ENCODE data around the gene BEST1.

Gene BEST1

DNA sequence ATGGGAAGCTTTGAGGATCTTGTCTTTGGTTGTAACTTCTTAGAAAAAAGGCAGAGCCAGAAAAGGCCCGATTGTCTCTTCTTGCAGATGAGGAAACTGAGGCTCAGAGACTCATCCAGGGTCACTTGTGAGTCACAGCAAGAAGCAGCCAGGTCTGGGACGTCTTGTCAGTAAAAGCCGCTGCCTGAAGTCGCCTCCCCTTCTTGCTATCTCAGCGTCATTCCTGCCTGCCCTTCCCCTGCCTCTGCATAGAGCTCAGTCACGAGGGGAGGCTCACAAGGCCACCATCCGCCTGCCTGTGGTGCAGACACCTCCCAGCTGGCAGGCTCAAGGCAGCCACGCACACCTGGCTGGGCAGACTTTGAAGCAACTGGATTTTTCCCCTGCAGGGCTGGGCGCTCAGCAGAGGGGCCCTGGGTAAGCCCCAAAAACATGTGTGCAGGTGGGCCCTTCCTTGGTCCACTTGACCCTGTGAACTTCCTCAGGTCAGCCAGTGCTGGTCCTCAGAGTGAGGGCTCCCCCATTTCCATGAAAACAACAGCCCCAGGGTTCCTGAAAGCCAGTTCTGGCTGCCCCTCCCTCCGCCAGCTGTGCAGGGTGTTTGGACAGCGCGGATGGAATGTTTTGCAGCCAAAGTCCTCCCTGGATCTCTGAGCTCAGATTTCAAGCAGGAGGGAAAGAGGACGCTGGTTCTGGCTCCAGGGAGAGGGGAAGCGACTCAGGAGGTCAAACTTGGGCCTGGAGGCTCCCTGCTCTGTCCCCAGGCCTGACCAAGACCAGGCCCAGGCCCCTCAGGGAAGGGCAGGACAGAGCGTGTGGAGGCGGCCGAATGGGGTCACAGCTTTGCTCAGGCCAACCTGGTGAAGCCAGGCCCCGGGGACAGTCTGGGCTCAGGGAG is 26.7 kb upstream of the BEST1 start:
- ChIA-PET POLR2A (interaction anchor here (0.7 kb wide), 1 partner anchor 33 kb away, joined by 4 read pairs; no protein-coding TSS in a partner anchor), CTCF (interaction anchor here (0.8 to 13.2 kb wide), 11 partner anchors 13 to 455 kb away, joined by 3 to 169 read pairs (median 4); no protein-coding TSS in a partner anchor)
- TF ChIP-seq, protein P1, sequence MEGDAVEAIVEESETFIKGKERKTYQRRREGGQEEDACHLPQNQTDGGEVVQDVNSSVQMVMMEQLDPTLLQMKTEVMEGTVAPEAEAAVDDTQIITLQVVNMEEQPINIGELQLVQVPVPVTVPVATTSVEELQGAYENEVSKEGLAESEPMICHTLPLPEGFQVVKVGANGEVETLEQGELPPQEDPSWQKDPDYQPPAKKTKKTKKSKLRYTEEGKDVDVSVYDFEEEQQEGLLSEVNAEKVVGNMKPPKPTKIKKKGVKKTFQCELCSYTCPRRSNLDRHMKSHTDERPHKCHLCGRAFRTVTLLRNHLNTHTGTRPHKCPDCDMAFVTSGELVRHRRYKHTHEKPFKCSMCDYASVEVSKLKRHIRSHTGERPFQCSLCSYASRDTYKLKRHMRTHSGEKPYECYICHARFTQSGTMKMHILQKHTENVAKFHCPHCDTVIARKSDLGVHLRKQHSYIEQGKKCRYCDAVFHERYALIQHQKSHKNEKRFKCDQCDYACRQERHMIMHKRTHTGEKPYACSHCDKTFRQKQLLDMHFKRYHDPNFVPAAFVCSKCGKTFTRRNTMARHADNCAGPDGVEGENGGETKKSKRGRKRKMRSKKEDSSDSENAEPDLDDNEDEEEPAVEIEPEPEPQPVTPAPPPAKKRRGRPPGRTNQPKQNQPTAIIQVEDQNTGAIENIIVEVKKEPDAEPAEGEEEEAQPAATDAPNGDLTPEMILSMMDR (IDR thresholded peaks at IDR 0.05; ENCODE audit: insufficient read depth, low read length, missing control alignments), result no peak
- no peak overlapping the region for H3K4me3 ChIP-seq (ENCODE audit: low read depth, low read length)
- no peak for DNase-seq (ENCODE audit: low read depth, low spot score)

GRCh38 chr11:61924064-61924455 is 26.1 kb upstream of the BEST1 start:
- ChIA-PET POLR2A (interaction anchor here (0.7 kb wide), 1 partner anchor 33 kb away, joined by 4 read pairs; no protein-coding TSS in a partner anchor), CTCF (interaction anchor here (1.0 to 13.2 kb wide), 11 partner anchors 10 to 158 kb away, joined by 3 to 169 read pairs (median 4); no protein-coding TSS in a partner anchor)
- no peak for DNase-seq (ENCODE audit: low read depth, low spot score)
- no peak overlapping the region for H3K4me3 ChIP-seq (ENCODE audit: low read depth, low read length)
- TF ChIP-seq, protein P1 (IDR thresholded peaks at IDR 0.05; ENCODE audit: insufficient read depth, low read length, missing control alignments), result no peak

- CTCF ChIA-PET, result interaction anchor here (0.9 to 13.2 kb wide), 5 partner anchors 9 to 157 kb away, joined by 3 to 169 read pairs (median 3); no protein-coding TSS in a partner anchor
- TF ChIP-seq, protein P1 (IDR thresholded peaks at IDR 0.05; ENCODE audit: insufficient read depth, low read length, missing control alignments), result no peak
- POLR2A ChIA-PET, result no interaction called here
- DNase-seq (ENCODE audit: low read depth, low spot score), result no peak
- no peak overlapping the region for H3K4me3 ChIP-seq (ENCODE audit: low read depth, low read length)
Observed at GRCh38 chr11:61925736-61926135, 24.4 kb upstream of the BEST1 start.

GRCh38 chr11:61926235-61926634 is 23.9 kb upstream of the BEST1 start:
- ChIA-PET CTCF (interaction anchor here (1.0 to 13.2 kb wide), 3 partner anchors 21 to 156 kb away, joined by 3 to 169 read pairs (median 55); no protein-coding TSS in a partner anchor), POLR2A (no interaction called here)
- H3K4me3 ChIP-seq (ENCODE audit: low read depth, low read length), result no peak overlapping the region
- DNase-seq (ENCODE audit: low read depth, low spot score), result no peak
- TF ChIP-seq, protein P1 (IDR thresholded peaks at IDR 0.05; ENCODE audit: insufficient read depth, low read length, missing control alignments), result no peak

DNA sequence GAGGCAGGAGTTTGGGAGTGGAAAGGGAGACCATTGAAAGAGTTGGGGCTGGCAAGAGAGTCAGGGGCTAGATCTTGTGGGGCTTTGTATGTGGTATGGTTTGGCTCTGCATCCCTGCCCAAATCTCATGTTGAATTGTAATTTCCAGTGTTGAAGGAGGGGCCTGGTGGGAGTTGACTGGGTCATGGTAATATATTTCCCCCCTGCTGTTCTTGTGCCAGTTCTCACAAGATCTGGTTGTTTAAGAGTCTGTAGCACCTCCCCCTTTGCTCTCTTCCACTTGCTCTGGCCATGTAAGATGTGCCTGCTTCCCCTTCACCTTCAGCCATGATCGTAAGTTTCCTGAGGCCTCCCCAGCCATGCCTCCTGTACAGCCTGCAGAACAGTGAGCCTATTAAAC is 22.6 kb upstream of the BEST1 start:
- no peak overlapping the region for H3K4me3 ChIP-seq (ENCODE audit: low read depth, low read length)
- ChIA-PET CTCF (interaction anchor here (1.1 to 13.2 kb wide), 3 partner anchors 12 to 28 kb away, joined by 3 to 169 read pairs (median 55); no protein-coding TSS in a partner anchor), POLR2A (no interaction called here)
- DNase-seq (ENCODE audit: low read depth, low spot score), result no peak
- TF ChIP-seq, protein P1 (IDR thresholded peaks at IDR 0.05; ENCODE audit: insufficient read depth, low read length, missing control alignments), result no peak

- no peak overlapping the region for H3K4me3 ChIP-seq (ENCODE audit: low read depth, low read length)
- TF ChIP-seq, protein P1 (IDR thresholded peaks at IDR 0.05; ENCODE audit: insufficient read depth, low read length, missing control alignments), result no peak
- ChIA-PET POLR2A (no interaction called here), CTCF (interaction anchor here (0.8 to 13.2 kb wide), 7 partner anchors 11 to 179 kb away, joined by 3 to 169 read pairs (median 4); no protein-coding TSS in a partner anchor)
- no peak for DNase-seq (ENCODE audit: low read depth, low spot score)
Observed at GRCh38 chr11:61928606-61929005, 21.5 kb upstream of the BEST1 start.

Measured in AG04449 (cell line).